Limb (tissue), 2 donors: ENCODE results near the gene SERPINA4.

Experiments used
- DNase-seq, 2 donors: peaks; one replicate each; pipeline ENCODE4 v3.0.0-alpha.2; 2016; ENCODE audit errors: extremely low spot score in 2 of 2

Gene SERPINA4

DNA sequence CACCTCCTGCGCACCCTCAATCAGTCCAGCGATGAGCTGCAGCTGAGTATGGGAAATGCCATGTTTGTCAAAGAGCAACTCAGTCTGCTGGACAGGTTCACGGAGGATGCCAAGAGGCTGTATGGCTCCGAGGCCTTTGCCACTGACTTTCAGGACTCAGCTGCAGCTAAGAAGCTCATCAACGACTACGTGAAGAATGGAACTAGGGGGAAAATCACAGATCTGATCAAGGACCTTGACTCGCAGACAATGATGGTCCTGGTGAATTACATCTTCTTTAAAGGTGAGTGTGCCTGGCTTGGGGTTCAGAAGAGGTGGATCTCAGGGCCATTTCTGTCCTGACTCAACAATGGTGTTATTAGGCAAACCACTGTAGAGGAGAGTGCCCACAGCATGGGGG is 53.6 kb downstream of the SERPINA4 start:
- DNase-seq, result no peak

DNA sequence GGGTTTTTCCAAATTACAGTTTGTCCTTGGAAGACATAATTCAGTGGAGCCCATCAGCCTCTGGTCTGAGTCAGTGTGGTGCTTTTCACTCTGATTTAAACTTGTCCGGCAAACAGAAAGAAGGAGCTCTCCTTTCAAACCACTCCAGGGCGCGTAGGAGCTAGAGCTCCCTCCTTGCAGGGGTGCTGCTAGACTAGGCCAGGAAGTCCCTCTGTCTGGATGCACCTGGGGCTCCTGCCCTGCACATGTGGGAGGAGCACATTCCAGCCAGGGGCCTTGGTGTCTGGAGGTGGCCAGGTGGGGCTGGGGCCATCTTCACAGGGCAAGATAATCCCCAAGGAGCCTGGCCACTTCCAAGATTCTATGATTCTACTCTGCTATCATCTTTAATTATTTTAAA is 54.0 kb downstream of the SERPINA4 start:
- DNase-seq, result no peak

GRCh38 chr14:94615823-94616570 is 54.8 kb downstream of the SERPINA4 start:
- no peak for DNase-seq

- DNase-seq, result no peak
Measured at GRCh38 chr14:94617366-94617941, 56.2 kb downstream of the SERPINA4 start.

- no peak for DNase-seq
Measured at GRCh38 chr14:94617988-94618822, 57.0 kb downstream of the SERPINA4 start.

DNA sequence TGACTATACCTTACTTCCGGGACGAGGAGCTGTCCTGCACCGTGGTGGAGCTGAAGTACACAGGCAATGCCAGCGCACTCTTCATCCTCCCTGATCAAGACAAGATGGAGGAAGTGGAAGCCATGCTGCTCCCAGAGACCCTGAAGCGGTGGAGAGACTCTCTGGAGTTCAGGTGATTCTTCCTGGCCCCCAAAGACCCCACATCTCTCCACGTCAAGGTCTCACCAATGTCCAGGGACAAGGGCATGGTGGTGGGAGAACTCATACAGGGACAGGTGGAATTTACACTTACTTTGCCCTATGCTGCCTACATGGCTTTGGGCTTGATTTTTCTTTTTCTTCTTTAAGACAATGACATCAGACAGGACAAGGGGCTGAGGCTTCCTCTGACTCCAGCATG is 58.1 kb downstream of the SERPINA4 start:
- DNase-seq, result no peak
